Activated naive CD4-positive, alpha-beta T cell (primary cell): Measurements from ENCODE around the gene GLS.

Source experiments
- DNase-seq, 4 experiments: peaks; one replicate each; lab custom pipeline; 2025; lab: John Stamatoyannopoulos, UW

Gene GLS

GRCh38 chr2:190887089-190887488, 6.5 kb downstream of the GLS start:
- no peak for DNase-seq

GRCh38 chr2:190888449-190888848, 7.8 kb downstream of the GLS start:
- no peak for DNase-seq

GRCh38 chr2:190889175-190889943, 8.7 kb downstream of the GLS start:
- no peak for DNase-seq

DNA sequence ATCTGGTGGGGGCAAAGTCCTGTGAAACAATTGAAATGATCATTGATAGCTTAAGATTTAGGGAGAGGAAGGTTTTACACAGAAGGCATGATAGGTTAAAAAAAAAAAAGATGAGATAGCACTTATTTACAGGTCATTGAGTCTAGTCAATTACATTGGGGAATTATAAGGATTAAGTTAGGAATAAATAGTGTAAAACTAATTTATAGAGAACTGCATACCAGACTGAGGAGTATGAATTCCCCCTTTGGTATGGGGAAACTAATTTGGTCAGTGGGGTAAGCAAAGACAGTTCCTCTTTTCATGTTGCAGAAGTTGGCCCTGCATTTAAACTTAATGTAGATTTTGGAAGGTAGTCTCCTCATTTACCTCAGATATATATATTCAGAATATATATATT, 10.8 kb downstream of the GLS start:
- DNase-seq: no peak

DNA sequence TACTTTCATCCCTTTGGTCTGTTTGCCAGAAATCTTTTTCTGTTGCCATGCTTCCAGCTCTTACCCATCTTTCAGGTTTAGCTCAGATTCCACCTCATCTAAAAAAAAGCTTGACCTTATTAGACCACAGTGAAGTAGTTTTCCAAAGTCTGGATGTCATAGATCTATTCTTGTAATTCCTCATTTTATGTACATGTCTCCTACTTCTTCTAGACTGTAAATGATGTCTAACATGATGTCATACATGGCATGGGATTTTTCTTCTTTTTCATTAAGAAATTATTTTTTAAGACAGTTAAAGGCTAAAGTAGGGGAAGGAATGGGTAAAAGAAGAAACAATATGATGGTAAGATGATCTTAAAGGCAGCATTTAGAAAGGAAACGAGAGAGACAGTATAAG, 11.3 kb downstream of the GLS start:
- no peak for DNase-seq

DNA sequence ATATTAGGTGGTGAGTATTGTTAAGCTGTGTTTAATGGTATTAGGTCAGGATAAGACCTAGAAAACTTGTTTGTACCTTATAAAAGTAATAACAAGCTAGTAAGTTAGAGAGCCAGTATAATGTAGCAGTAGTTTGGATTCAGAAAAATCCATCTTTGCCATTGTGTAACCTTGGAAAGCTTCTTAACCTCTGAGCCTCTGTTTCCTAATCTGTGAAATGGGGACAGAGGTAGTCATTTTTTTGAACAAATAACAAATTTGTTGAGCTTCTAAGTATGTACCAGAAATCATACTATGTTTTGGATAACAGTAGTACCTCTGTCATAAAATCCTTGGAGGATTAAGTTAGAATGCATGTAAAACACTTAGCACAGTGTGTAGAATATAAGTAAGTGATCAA, 12.5 kb downstream of the GLS start:
- no peak for DNase-seq

DNA sequence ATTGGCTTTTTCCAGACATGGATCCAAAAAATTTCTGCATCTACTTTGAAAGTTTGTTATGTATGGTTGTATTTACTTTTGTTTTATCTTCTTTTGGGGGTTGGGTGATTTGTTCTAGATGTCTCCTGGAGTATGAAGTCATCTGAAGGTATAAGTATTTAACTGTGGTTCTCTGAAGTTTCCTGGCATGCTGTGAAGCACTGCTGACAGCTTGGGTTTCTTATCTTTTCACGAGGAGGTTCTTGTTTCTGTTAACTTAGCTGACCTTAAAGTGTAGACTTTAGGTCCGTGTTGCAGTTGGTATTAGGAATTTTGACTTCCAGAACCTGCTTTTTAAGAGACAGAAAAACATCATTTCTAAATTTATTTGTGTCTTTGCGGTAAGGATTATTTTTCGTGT, 15.9 kb downstream of the GLS start:
- no peak for DNase-seq

DNA sequence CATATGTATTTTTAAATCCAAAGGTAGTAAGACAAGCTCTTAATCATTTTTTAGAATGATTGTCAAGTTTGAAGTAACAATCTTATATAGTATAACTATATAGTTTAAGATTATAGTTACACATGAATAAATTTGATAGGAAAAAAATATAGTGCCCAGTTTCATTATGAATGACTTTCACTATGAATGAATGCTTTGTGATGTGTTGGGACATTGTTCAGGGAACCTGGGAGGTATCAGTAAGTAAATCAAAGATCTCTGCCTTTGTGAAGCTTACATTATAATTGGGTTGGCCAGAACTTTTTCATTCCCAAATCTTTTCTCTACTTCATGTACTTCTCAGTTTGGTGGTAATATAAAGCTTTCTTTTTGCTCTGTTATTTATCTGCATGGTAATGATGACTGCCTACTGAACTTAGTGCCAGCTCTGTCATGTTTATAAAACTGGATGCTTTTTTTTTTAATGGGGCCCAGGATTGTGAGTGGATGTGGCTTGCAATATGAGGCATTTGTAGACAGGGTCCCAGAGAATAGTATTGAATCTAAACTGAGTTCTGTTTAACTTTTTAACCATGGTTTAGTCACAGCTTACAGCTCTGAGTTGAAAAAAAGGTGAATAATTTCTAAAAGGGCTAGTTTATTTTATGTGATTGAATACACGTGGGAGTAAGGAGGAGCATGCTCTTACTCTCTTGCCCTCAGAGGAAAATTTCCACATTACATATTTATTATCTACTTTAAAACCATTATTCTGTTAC, 23.3 kb downstream of the GLS start:
- no peak for DNase-seq

DNA sequence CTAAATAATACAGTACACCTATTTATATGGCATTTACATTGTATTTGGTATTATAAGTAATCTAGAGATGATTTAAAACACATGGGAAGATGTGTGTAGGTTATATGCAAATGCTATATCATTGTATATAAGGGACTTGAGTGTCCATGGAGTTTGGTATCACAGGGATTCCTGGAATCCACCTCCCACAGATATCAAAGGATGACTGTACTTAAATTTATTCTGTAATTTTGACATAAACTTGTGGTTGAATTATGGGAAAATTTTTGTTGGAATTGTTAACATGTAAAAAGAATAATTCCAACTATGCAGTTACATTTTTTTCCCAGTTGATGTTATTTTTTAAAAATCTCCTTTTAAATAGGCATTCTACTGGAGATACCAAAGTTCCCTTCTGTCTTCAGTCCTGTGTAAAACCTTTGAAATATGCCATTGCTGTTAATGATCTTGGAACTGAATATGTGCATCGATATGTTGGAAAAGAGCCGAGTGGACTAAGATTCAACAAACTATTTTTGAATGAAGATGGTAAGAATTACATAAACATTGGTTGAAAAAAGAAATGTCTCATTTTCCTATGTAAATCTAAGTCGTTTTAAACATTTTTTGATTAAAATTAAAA, 24.1 kb downstream of the GLS start:
- no peak for DNase-seq

GRCh38 chr2:190908532-190908931, 27.9 kb downstream of the GLS start:
- DNase-seq: no peak

- DNase-seq: no peak
Measured at GRCh38 chr2:190909680-190910079, 29.1 kb downstream of the GLS start.

DNA sequence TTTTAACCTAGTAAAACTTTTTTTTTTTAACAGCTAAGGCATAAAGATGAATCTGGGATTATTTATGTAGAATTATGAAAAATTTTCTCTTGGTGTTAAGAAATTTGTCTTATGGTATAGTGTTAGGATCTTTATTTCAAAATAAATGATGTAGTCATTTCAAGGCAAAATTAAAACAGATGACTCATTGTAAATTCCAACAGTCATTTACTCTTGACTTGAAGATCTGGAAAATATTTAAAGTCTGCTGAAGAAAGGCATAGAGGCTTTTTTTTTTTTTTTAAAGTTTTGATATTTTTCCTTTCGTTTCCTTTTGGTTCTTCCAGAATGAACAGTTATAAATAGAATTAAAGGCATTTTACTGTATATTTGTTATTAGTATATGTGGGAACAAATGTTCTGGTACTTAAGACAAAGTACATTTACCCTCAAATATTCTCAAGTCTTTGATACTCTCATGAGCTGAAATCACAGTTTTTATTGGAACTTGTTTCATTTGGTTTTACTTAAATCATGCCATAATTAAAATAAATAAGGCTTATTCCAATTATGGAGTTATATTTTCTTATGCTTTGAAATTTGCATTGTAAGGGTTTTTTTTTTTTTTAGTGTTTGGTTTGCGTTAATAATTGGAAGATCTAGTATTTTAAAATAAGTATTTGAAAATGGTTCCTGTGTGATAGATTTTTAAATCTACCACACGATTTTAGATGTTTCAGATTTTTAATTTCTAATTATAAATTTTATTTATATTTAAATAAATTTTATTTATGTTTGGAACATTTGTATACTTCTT, 29.9 kb downstream of the GLS start:
- DNase-seq: no peak

DNA sequence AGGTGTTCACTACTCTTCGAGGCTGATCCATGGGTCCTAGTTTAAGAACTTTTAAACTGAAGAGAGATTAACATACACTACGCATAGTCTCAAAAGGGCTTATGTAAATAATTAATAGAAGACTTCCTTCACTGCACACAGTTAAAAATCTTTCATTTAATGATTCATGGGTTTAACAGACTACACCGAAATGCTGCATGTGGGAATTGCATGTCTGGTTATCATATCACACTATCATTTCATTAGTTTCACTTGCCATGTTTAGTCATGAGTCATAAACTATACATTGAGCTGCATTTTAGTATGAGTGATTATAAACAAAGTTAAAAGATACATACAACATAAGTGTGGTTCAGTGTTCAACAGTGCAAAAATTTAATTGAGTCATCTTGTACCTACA, 31.2 kb downstream of the GLS start:
- no peak for DNase-seq

DNA sequence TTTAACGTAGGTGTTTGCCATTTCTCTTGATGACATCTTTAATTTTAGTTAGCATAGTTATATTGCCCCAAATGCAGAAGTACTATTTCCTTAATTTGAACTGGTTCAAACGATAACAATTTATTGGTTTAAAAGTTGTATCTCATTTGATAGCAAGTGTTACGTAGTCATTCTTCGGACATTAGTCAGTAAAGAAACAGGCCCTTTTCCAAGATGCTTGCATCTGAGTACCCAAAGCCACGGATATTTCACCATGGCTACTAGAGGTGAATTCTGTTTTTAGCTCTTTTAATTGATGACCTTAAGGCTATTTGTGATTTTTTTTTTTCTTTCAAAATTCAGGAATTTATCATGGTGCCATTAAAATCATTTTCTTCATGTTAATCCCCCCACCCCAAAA, 32.1 kb downstream of the GLS start:
- DNase-seq: no peak

DNA sequence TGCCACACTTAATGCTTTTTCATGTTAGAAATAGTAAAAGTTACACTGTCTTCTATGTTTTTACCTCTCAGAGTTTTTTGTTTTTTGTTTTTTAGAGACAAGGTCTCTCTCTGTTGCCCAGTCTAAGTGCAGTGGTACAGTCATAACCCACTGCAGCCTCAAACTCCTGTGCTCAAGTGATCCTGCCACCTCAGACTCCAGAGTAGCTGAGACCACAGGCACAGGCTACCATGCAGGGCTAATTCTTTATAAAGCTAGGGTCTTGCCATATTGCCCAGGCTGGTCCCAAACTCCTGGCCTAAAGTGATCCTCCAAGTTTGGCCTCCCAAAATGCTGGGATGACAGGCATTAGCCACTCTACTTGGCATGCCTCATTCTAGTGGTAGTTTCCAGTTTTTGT, 33.1 kb downstream of the GLS start:
- DNase-seq: no peak

DNA sequence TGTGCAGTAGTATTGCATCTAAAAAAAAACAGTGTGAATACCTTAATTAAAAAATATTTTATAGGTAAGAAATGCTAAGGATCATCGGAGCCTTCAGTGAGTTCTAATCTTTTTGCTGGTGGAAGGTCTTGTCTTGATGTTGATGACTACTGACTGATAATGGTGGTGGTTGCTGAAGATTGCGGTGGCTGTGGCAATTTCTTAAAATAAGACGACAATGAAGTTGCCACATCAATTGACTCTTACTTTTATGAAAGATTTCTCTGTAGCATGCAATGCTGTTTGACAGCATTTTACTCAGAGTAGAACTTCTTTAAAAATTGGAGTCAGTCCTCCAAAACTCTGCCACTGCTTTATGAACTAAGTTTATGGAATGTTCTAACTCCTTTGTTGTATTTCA, 36.2 kb downstream of the GLS start:
- DNase-seq: no peak

DNA sequence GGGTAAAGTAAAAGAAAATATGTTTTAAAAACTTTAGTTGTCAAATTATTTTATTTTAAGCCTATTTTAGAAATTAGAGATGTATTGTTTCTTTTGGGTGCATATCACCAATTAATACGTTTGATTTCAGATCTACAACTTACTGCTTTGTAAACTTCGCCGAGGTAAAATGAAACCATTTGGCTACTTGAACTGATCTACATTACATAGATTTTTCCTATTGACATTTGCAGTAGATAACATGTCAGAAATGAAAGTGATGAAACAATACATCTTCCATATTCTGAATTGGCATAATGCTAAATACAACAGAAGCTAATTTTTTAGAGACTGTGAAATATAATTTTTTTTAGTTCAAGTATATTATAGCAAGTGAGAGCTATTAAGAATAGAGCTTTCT, 39.5 kb downstream of the GLS start:
- DNase-seq: no peak

- DNase-seq: no peak
Measured at GRCh38 chr2:190922376-190922775, 41.8 kb downstream of the GLS start.

- no peak for DNase-seq
Measured at GRCh38 chr2:190927301-190927700, 46.7 kb downstream of the GLS start.

- DNase-seq: no peak
Measured at GRCh38 chr2:190929919-190930318, 49.3 kb downstream of the GLS start.

GRCh38 chr2:190930411-190930810, 49.8 kb downstream of the GLS start:
- no peak for DNase-seq

DNA sequence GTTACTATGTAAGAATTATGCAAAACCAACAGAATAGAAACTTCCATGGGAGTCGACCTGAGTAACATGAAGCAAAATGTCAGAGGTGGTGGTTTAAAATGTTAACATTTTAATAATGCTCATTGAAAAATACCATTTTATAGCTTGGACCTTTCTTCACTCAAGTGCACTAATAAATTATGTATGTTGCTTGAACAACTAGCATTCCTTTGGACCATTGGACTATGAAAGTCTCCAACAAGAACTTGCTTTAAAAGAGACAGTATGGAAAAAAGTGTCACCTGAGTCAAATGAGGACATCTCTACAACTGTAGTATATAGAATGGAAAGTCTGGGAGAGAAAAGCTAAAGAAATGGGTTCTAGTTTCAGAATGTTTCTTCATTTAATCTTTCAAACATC, 51.9 kb downstream of the GLS start:
- DNase-seq: no peak
